ENCODE data around the gene SORCS2.

The SORCS2 gene

GRCh38 chr4:7464259-7464655 lies 271.9 kb downstream of the SORCS2 start:
- no peak for DNase-seq

- DNase-seq, result no peak
These were observed 272.7 kb downstream of the SORCS2 start for GRCh38 chr4:7465017-7465416.

GRCh38 chr4:7466215-7466614 lies 273.9 kb downstream of the SORCS2 start:
- no peak for DNase-seq

- DNase-seq, result no peak
These were observed 274.6 kb downstream of the SORCS2 start for GRCh38 chr4:7466904-7467303.

- DNase-seq, result no peak
These were observed 275.1 kb downstream of the SORCS2 start for GRCh38 chr4:7467471-7467870.

GRCh38 chr4:7469023-7469422 lies 276.7 kb downstream of the SORCS2 start:
- no peak for DNase-seq

GRCh38 chr4:7470111-7470510 lies 277.8 kb downstream of the SORCS2 start:
- DNase-seq, result no peak

GRCh38 chr4:7470522-7471128 lies 278.3 kb downstream of the SORCS2 start:
- no peak for DNase-seq

- no peak for DNase-seq
These were observed 280.2 kb downstream of the SORCS2 start for GRCh38 chr4:7472442-7473013.

GRCh38 chr4:7473081-7473480 lies 280.7 kb downstream of the SORCS2 start:
- no peak for DNase-seq

GRCh38 chr4:7474320-7474719 lies 282.0 kb downstream of the SORCS2 start:
- no peak for DNase-seq

- DNase-seq, result no peak
These were observed 282.9 kb downstream of the SORCS2 start for GRCh38 chr4:7475207-7475606.

GRCh38 chr4:7476820-7477219 lies 284.5 kb downstream of the SORCS2 start:
- no peak for DNase-seq

GRCh38 chr4:7477695-7478094 lies 285.4 kb downstream of the SORCS2 start:
- DNase-seq, result no peak

GRCh38 chr4:7478665-7479064 lies 286.3 kb downstream of the SORCS2 start:
- DNase-seq, result no peak

- DNase-seq, result no peak
These were observed 288.1 kb downstream of the SORCS2 start for GRCh38 chr4:7480423-7480822.

GRCh38 chr4:7481227-7481626 lies 288.9 kb downstream of the SORCS2 start:
- DNase-seq, result no peak

GRCh38 chr4:7485096-7485495 lies 292.8 kb downstream of the SORCS2 start:
- DNase-seq, result no peak

- no peak for DNase-seq
These were observed 293.8 kb downstream of the SORCS2 start for GRCh38 chr4:7486101-7486500.

GRCh38 chr4:7487502-7487901 lies 295.2 kb downstream of the SORCS2 start:
- no peak for DNase-seq

- DNase-seq, result no peak
These were observed 295.8 kb downstream of the SORCS2 start for GRCh38 chr4:7487998-7488671.

- DNase-seq, result no peak
These were observed 299.6 kb downstream of the SORCS2 start for GRCh38 chr4:7491915-7492314.

- no peak for DNase-seq
These were observed 306.3 kb downstream of the SORCS2 start for GRCh38 chr4:7498446-7499200.

GRCh38 chr4:7499661-7500060 lies 307.3 kb downstream of the SORCS2 start:
- no peak for DNase-seq
